Activated naive CD8-positive, alpha-beta T cell treated with anti-CD3 and anti-CD28 coated beads for 36 hours (primary cell): ENCODE measurements around the gene OR2A5. TPM values are rescaled to one million over a fixed set of nuclear protein-coding genes. Genes with fewer than 3 reads are reported as not detected.
"Not testable (repeated sequence)": the region's sequence is repeated elsewhere in the genome, so short reads cannot be mapped to it uniquely, and the experiment has no call there.

Experiments used
- DNase-seq: peaks from one replicate; pipeline ENCODE4 v3.0.0; 2021
- H3K27ac Mint-ChIP-seq: one replicate; pipeline ENCODE4 v1.8.0; 2022; ENCODE audit warnings: mild to moderate bottlenecking, moderate library complexity, mixed read lengths
- H3K27me3 Mint-ChIP-seq: one replicate; pipeline ENCODE4 v1.8.0; 2022; ENCODE audit warnings: mild to moderate bottlenecking, mixed read lengths
- H3K36me3 Mint-ChIP-seq: one replicate; pipeline ENCODE4 v1.8.0; 2021; ENCODE audit warnings: mild to moderate bottlenecking, mixed read lengths
- H3K4me1 Mint-ChIP-seq: one replicate; pipeline ENCODE4 v1.8.0; 2021; ENCODE audit warnings: mixed read lengths
- H3K4me3 Mint-ChIP-seq: one replicate; pipeline ENCODE4 v1.8.0; 2022; ENCODE audit warnings: mild to moderate bottlenecking, moderate library complexity, mixed read lengths
- H3K9me3 Mint-ChIP-seq: one replicate; pipeline ENCODE4 v1.8.0; 2022; ENCODE audit warnings: mixed read lengths
- total RNA-seq, 2 experiments: library from RNA; stranded (reverse); gene quantifications; one replicate each; pipeline ENCODE4 v1.2.3, GENCODE V29; 2021

OR2A5 gene
- total RNA-seq, 2 experiments from 2014 or later: not detected

GRCh38 chr7:144024213-144024612 is 24.5 kb upstream of the OR2A5 start:
- DNase-seq: no peak
- Mint-ChIP-seq H3K4me3 (no peak overlapping the region), H3K27me3 (no peaks in the 10 kb centered on the region), H3K27ac (no peak overlapping the region), H3K36me3 (no peaks in the 10 kb centered on the region), H3K9me3 (no peaks in the 10 kb centered on the region), H3K4me1 (peaks cover 8% of the 10 kb centered on the region)

GRCh38 chr7:144026203-144026883 is 22.4 kb upstream of the OR2A5 start:
- H3K27ac Mint-ChIP-seq: no peak overlapping the region
- H3K36me3 Mint-ChIP-seq: no peaks in the 10 kb centered on the region
- peaks cover 6% of the 10 kb centered on the region for H3K4me1 Mint-ChIP-seq
- DNase-seq: no peak
- no peaks in the 10 kb centered on the region for H3K9me3 Mint-ChIP-seq
- H3K27me3 Mint-ChIP-seq: no peaks in the 10 kb centered on the region
- no peak overlapping the region for H3K4me3 Mint-ChIP-seq

- H3K9me3 Mint-ChIP-seq: no peaks in the 10 kb centered on the region
- H3K27ac Mint-ChIP-seq: no peak overlapping the region
- no peak for DNase-seq
- H3K4me3 Mint-ChIP-seq: no peak overlapping the region
- no peaks in the 10 kb centered on the region for H3K27me3 Mint-ChIP-seq
- peaks cover 6% of the 10 kb centered on the region for H3K4me1 Mint-ChIP-seq
- H3K36me3 Mint-ChIP-seq: no peaks in the 10 kb centered on the region
Observed at GRCh38 chr7:144027070-144027469, 21.7 kb upstream of the OR2A5 start.

- Mint-ChIP-seq H3K4me1 (peaks cover 6% of the 10 kb centered on the region), H3K4me3 (no peak overlapping the region), H3K9me3 (no peaks in the 10 kb centered on the region), H3K27me3 (peaks cover 5% of the 10 kb centered on the region), H3K27ac (no peak overlapping the region), H3K36me3 (no peaks in the 10 kb centered on the region)
- no peak for DNase-seq
Observed at GRCh38 chr7:144027974-144028373, 20.8 kb upstream of the OR2A5 start.

GRCh38 chr7:144028547-144028946 is 20.2 kb upstream of the OR2A5 start:
- DNase-seq: no peak
- Mint-ChIP-seq H3K4me1 (peaks cover 6% of the 10 kb centered on the region), H3K27me3 (peaks cover 7% of the 10 kb centered on the region), H3K36me3 (no peaks in the 10 kb centered on the region), H3K4me3 (no peak overlapping the region), H3K27ac (no peak overlapping the region), H3K9me3 (no peaks in the 10 kb centered on the region)

- Mint-ChIP-seq H3K27me3 (peaks cover 11% of the 10 kb centered on the region), H3K36me3 (no peaks in the 10 kb centered on the region), H3K4me3 (no peak overlapping the region), H3K4me1 (peaks cover 5% of the 10 kb centered on the region), H3K9me3 (no peaks in the 10 kb centered on the region), H3K27ac (no peak overlapping the region)
- DNase-seq: no peak
Observed at GRCh38 chr7:144032516-144032915, 16.2 kb upstream of the OR2A5 start.

GRCh38 chr7:144032985-144033709 is 15.6 kb upstream of the OR2A5 start:
- Mint-ChIP-seq H3K9me3 (no peaks in the 10 kb centered on the region), H3K27ac (no peak overlapping the region), H3K4me1 (no peaks in the 10 kb centered on the region), H3K4me3 (no peak overlapping the region), H3K27me3 (peaks cover 11% of the 10 kb centered on the region), H3K36me3 (no peaks in the 10 kb centered on the region)
- DNase-seq: no peak

- H3K36me3 Mint-ChIP-seq: no peaks in the 10 kb centered on the region
- no peak overlapping the region for H3K27ac Mint-ChIP-seq
- no peaks in the 10 kb centered on the region for H3K4me1 Mint-ChIP-seq
- DNase-seq: no peak
- peaks cover 11% of the 10 kb centered on the region for H3K27me3 Mint-ChIP-seq
- no peak overlapping the region for H3K4me3 Mint-ChIP-seq
- no peaks in the 10 kb centered on the region for H3K9me3 Mint-ChIP-seq
Observed at GRCh38 chr7:144035385-144035784, 13.4 kb upstream of the OR2A5 start.

- H3K4me3 Mint-ChIP-seq: no peak overlapping the region
- no peaks in the 10 kb centered on the region for H3K36me3 Mint-ChIP-seq
- H3K27me3 Mint-ChIP-seq: peaks cover 11% of the 10 kb centered on the region
- no peaks in the 10 kb centered on the region for H3K9me3 Mint-ChIP-seq
- no peaks in the 10 kb centered on the region for H3K4me1 Mint-ChIP-seq
- no peak for DNase-seq
- H3K27ac Mint-ChIP-seq: no peak overlapping the region
Observed at GRCh38 chr7:144036302-144036885, 12.4 kb upstream of the OR2A5 start.

- no peak for DNase-seq
- no peaks in the 10 kb centered on the region for H3K9me3 Mint-ChIP-seq
- no peaks in the 10 kb centered on the region for H3K36me3 Mint-ChIP-seq
- H3K27me3 Mint-ChIP-seq: peaks cover 11% of the 10 kb centered on the region
- H3K27ac Mint-ChIP-seq: no peak overlapping the region
- H3K4me1 Mint-ChIP-seq: no peaks in the 10 kb centered on the region
- no peak overlapping the region for H3K4me3 Mint-ChIP-seq
Observed at GRCh38 chr7:144037414-144038035, 11.2 kb upstream of the OR2A5 start.

GRCh38 chr7:144038887-144039286 is 9.9 kb upstream of the OR2A5 start:
- Mint-ChIP-seq H3K4me3 (no peak overlapping the region), H3K4me1 (no peaks in the 10 kb centered on the region), H3K27ac (no peak overlapping the region), H3K36me3 (no peaks in the 10 kb centered on the region), H3K9me3 (no peaks in the 10 kb centered on the region), H3K27me3 (peaks cover 4% of the 10 kb centered on the region)
- DNase-seq: no peak

GRCh38 chr7:144049491-144049890 is 743 bp downstream of the OR2A5 start:
- Mint-ChIP-seq H3K4me3 (no peak overlapping the region), H3K27me3 (peaks cover 12% of the 10 kb centered on the region), H3K36me3 (no peaks in the 10 kb centered on the region), H3K4me1 (no peaks in the 10 kb centered on the region), H3K9me3 (no peaks in the 10 kb centered on the region), H3K27ac (no peak overlapping the region)
- DNase-seq: no peak

- Mint-ChIP-seq H3K9me3 (no peaks in the 10 kb centered on the region), H3K27ac (no peak overlapping the region), H3K4me3 (no peak overlapping the region), H3K36me3 (no peaks in the 10 kb centered on the region), H3K4me1 (no peaks in the 10 kb centered on the region), H3K27me3 (peaks cover 12% of the 10 kb centered on the region)
- no peak for DNase-seq
Observed at GRCh38 chr7:144050093-144050492, 1.3 kb downstream of the OR2A5 start.

GRCh38 chr7:144050884-144051283 is 2.1 kb downstream of the OR2A5 start:
- peaks cover 16% of the 10 kb centered on the region for H3K27me3 Mint-ChIP-seq
- DNase-seq, H3K36me3 Mint-ChIP-seq, H3K9me3 Mint-ChIP-seq, H3K4me1 Mint-ChIP-seq, H3K4me3 Mint-ChIP-seq, H3K27ac Mint-ChIP-seq: not testable (repeated sequence)

GRCh38 chr7:144057954-144058353 is 9.2 kb downstream of the OR2A5 start:
- Mint-ChIP-seq H3K27me3 (peaks cover 29% of the 10 kb centered on the region), H3K27ac (no peak overlapping the region), H3K36me3 (no peaks in the 10 kb centered on the region), H3K9me3 (peaks cover 8% of the 10 kb centered on the region), H3K4me1 (no peaks in the 10 kb centered on the region), H3K4me3 (no peak overlapping the region)
- DNase-seq: no peak
